GM12878 (cell line): ENCODE measurements around the gene NMRK1. TPM values are rescaled to one million over a fixed set of nuclear protein-coding genes. Genes with fewer than 3 reads are reported as not detected.

ENCODE experiments used
- HDAC2 ChIP-seq: fragments of 200-600 bp; sonication (generic); IDR thresholded peaks from 2 replicates; pipeline ENCODE4 v1.6.1; 2017
- NFXL1 ChIP-seq: fragments of 450-650 bp; IDR thresholded peaks from 2 replicates; pipeline ENCODE4 v1.6.1; 2017; ENCODE audit warnings: antibody characterized with exemption, mild to moderate bottlenecking, borderline replicate concordance
- SMARCA5 ChIP-seq: fragments of 450-650 bp; IDR thresholded peaks from 2 replicates; pipeline ENCODE4 v1.6.1; 2017; ENCODE audit warnings: mild to moderate bottlenecking
- ZNF207 ChIP-seq: fragments of 450-650 bp; IDR thresholded peaks from 2 replicates; pipeline ENCODE4 v1.6.1; 2014; ENCODE audit warnings: antibody characterized with exemption, mild to moderate bottlenecking, borderline replicate concordance
- polyA plus RNA-seq, 11 experiments: library from polyadenylated mRNA; depleted of rRNA in 4 of 11; unstranded in 6 of 11; stranded (reverse) in 5 of 11; fragments of >200 nt; fragmentation: Nextera tagmentation in 4 of 11; fragmentation: Illumina TruSeq in 1 of 11; extraction: Ambion mirVana in 4 of 11; extraction: Trizol in 1 of 11; gene quantifications; 1 replicate in 1 of 11; 2 replicates in 10 of 11; pipeline versions ENCODE4 v1.2.1 to v1.2.3, GENCODE V29; 2011 to 2016; ENCODE audit warnings: inconsistent platforms in 2 of 11, missing spikeins in 2 of 11, low read depth in 1 of 11
- total RNA-seq, 4 experiments: library from RNA; depleted of rRNA in 3 of 4; stranded (reverse); fragments of >200 nt in 3 of 4; fragmentation: Illumina TruSeq in 1 of 4; extraction: Trizol in 1 of 4; gene quantifications; 2 replicates each; pipeline versions ENCODE4 v1.2.1 to v1.2.3, GENCODE V29; 2013 to 2021
- TF ChIP-seq, protein P1 (sequence below), 3 experiments: IDR thresholded peaks in 2 of 3; conservative IDR thresholded peaks in 1 of 3; 2 replicates each; pipeline ENCODE4 v1.5.1; 2011; ENCODE audit warnings: low read depth in 3 of 3, low read length in 3 of 3, mild to moderate bottlenecking in 3 of 3, control low read depth in 2 of 3, moderate library complexity in 2 of 3, inconsistent platforms in 1 of 3, mixed read lengths in 1 of 3; ENCODE audit not compliant: control insufficient read depth in 2 of 3, insufficient read depth in 1 of 3; ENCODE audit errors: extremely low read depth in 1 of 3
- TF ChIP-seq, protein P2 (sequence below): fragments of 450-650 bp; IDR thresholded peaks from 2 replicates; pipeline ENCODE4 v1.6.1; 2017; ENCODE audit warnings: mild to moderate bottlenecking, moderate library complexity
- TF ChIP-seq, protein P3 (sequence below): IDR thresholded peaks from 2 replicates; pipeline ENCODE4 v1.6.1; 2012; ENCODE audit warnings: improper control_type of control experiment, low read depth, low read length; ENCODE audit not compliant: insufficient replicate concordance
- TF ChIP-seq, protein P4 (sequence below): fragments of 450-650 bp; IDR thresholded peaks from 2 replicates; pipeline ENCODE4 v1.6.1; 2017; ENCODE audit warnings: mild to moderate bottlenecking, moderate library complexity
- TF ChIP-seq, protein P5 (sequence below): fragments of 450-650 bp; IDR thresholded peaks from 2 replicates; pipeline ENCODE4 v1.6.1; 2017; ENCODE audit warnings: low read depth, mild to moderate bottlenecking, moderate library complexity

Gene NMRK1
- total and polyA plus RNA-seq, 10 of the 15 experiments (the other 5 are each of a cell fraction or from before 2014, with no cell fraction given): 8.4 to 17.2 (median 12.1) TPM

DNA sequence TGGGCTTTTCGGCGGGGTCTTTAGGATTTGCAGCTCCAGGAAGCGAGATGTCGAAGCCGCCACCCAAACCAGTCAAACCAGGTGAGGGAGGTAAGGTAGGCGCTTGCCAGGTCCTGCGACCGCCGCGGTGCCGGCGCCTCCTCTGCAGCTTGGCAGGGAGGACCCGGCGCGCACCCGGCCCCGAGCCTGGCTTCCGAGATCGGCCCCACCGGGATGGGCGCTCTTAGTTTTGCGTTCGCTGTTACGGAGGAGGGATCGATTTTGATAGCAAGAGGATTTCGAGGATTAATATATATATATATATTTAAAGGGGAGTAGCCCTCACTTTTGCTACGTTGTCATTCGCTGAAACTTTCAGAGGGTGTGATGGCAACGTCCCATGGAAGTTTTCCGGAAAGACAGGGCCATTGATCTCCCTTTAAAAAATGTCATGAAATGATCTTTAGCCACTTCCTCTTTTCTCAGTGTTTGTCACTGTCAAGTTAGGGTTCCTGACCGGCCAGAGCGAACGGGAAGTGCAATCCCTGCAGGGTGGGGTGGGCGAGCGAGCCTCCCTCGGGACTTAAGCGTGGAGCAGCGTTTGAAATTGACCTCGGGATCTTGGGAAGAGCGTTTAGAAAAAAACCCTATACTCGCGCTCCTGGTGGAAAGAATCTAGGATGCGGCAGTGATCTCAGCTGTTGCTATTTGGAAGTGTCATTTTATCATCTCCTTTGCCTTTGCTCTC lies 854 bp upstream of the NMRK1 start (continued):
- TF ChIP-seq, protein P1, sequence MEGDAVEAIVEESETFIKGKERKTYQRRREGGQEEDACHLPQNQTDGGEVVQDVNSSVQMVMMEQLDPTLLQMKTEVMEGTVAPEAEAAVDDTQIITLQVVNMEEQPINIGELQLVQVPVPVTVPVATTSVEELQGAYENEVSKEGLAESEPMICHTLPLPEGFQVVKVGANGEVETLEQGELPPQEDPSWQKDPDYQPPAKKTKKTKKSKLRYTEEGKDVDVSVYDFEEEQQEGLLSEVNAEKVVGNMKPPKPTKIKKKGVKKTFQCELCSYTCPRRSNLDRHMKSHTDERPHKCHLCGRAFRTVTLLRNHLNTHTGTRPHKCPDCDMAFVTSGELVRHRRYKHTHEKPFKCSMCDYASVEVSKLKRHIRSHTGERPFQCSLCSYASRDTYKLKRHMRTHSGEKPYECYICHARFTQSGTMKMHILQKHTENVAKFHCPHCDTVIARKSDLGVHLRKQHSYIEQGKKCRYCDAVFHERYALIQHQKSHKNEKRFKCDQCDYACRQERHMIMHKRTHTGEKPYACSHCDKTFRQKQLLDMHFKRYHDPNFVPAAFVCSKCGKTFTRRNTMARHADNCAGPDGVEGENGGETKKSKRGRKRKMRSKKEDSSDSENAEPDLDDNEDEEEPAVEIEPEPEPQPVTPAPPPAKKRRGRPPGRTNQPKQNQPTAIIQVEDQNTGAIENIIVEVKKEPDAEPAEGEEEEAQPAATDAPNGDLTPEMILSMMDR (IDR thresholded peaks at IDR 0.05 in 2 of 3, conservative IDR thresholded peaks at IDR 0.05 in 1 of 3; ENCODE audit: control insufficient read depth in 2 of 3, extremely low read depth in 1 of 3, insufficient read depth in 1 of 3, low read depth in 3 of 3, low read length in 3 of 3): no peak
- TF ChIP-seq, protein P2, sequence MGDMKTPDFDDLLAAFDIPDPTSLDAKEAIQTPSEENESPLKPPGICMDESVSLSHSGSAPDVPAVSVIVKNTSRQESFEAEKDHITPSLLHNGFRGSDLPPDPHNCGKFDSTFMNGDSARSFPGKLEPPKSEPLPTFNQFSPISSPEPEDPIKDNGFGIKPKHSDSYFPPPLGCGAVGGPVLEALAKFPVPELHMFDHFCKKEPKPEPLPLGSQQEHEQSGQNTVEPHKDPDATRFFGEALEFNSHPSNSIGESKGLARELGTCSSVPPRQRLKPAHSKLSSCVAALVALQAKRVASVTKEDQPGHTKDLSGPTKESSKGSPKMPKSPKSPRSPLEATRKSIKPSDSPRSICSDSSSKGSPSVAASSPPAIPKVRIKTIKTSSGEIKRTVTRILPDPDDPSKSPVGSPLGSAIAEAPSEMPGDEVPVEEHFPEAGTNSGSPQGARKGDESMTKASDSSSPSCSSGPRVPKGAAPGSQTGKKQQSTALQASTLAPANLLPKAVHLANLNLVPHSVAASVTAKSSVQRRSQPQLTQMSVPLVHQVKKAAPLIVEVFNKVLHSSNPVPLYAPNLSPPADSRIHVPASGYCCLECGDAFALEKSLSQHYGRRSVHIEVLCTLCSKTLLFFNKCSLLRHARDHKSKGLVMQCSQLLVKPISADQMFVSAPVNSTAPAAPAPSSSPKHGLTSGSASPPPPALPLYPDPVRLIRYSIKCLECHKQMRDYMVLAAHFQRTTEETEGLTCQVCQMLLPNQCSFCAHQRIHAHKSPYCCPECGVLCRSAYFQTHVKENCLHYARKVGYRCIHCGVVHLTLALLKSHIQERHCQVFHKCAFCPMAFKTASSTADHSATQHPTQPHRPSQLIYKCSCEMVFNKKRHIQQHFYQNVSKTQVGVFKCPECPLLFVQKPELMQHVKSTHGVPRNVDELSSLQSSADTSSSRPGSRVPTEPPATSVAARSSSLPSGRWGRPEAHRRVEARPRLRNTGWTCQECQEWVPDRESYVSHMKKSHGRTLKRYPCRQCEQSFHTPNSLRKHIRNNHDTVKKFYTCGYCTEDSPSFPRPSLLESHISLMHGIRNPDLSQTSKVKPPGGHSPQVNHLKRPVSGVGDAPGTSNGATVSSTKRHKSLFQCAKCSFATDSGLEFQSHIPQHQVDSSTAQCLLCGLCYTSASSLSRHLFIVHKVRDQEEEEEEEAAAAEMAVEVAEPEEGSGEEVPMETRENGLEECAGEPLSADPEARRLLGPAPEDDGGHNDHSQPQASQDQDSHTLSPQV: no peak
- TF ChIP-seq, protein P3, sequence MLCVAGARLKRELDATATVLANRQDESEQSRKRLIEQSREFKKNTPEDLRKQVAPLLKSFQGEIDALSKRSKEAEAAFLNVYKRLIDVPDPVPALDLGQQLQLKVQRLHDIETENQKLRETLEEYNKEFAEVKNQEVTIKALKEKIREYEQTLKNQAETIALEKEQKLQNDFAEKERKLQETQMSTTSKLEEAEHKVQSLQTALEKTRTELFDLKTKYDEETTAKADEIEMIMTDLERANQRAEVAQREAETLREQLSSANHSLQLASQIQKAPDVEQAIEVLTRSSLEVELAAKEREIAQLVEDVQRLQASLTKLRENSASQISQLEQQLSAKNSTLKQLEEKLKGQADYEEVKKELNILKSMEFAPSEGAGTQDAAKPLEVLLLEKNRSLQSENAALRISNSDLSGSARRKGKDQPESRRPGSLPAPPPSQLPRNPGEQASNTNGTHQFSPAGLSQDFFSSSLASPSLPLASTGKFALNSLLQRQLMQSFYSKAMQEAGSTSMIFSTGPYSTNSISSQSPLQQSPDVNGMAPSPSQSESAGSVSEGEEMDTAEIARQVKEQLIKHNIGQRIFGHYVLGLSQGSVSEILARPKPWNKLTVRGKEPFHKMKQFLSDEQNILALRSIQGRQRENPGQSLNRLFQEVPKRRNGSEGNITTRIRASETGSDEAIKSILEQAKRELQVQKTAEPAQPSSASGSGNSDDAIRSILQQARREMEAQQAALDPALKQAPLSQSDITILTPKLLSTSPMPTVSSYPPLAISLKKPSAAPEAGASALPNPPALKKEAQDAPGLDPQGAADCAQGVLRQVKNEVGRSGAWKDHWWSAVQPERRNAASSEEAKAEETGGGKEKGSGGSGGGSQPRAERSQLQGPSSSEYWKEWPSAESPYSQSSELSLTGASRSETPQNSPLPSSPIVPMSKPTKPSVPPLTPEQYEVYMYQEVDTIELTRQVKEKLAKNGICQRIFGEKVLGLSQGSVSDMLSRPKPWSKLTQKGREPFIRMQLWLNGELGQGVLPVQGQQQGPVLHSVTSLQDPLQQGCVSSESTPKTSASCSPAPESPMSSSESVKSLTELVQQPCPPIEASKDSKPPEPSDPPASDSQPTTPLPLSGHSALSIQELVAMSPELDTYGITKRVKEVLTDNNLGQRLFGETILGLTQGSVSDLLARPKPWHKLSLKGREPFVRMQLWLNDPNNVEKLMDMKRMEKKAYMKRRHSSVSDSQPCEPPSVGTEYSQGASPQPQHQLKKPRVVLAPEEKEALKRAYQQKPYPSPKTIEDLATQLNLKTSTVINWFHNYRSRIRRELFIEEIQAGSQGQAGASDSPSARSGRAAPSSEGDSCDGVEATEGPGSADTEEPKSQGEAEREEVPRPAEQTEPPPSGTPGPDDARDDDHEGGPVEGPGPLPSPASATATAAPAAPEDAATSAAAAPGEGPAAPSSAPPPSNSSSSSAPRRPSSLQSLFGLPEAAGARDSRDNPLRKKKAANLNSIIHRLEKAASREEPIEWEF: no peak
- TF ChIP-seq SMARCA5 (no peak), HDAC2 (no peak), ZNF207 (no peak), NFXL1 (no peak)
- TF ChIP-seq, protein P4, sequence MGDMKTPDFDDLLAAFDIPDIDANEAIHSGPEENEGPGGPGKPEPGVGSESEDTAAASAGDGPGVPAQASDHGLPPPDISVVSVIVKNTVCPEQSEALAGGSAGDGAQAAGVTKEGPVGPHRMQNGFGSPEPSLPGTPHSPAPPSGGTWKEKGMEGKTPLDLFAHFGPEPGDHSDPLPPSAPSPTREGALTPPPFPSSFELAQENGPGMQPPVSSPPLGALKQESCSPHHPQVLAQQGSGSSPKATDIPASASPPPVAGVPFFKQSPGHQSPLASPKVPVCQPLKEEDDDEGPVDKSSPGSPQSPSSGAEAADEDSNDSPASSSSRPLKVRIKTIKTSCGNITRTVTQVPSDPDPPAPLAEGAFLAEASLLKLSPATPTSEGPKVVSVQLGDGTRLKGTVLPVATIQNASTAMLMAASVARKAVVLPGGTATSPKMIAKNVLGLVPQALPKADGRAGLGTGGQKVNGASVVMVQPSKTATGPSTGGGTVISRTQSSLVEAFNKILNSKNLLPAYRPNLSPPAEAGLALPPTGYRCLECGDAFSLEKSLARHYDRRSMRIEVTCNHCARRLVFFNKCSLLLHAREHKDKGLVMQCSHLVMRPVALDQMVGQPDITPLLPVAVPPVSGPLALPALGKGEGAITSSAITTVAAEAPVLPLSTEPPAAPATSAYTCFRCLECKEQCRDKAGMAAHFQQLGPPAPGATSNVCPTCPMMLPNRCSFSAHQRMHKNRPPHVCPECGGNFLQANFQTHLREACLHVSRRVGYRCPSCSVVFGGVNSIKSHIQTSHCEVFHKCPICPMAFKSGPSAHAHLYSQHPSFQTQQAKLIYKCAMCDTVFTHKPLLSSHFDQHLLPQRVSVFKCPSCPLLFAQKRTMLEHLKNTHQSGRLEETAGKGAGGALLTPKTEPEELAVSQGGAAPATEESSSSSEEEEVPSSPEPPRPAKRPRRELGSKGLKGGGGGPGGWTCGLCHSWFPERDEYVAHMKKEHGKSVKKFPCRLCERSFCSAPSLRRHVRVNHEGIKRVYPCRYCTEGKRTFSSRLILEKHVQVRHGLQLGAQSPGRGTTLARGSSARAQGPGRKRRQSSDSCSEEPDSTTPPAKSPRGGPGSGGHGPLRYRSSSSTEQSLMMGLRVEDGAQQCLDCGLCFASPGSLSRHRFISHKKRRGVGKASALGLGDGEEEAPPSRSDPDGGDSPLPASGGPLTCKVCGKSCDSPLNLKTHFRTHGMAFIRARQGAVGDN: no peak
- TF ChIP-seq, protein P5, sequence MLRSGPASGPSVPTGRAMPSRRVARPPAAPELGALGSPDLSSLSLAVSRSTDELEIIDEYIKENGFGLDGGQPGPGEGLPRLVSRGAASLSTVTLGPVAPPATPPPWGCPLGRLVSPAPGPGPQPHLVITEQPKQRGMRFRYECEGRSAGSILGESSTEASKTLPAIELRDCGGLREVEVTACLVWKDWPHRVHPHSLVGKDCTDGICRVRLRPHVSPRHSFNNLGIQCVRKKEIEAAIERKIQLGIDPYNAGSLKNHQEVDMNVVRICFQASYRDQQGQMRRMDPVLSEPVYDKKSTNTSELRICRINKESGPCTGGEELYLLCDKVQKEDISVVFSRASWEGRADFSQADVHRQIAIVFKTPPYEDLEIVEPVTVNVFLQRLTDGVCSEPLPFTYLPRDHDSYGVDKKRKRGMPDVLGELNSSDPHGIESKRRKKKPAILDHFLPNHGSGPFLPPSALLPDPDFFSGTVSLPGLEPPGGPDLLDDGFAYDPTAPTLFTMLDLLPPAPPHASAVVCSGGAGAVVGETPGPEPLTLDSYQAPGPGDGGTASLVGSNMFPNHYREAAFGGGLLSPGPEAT: peak; percentile 85
